Vagina (tissue), 2 donors: ENCODE measurements around the gene ATP11B.

Source experiments
- CTCF ChIP-seq, 3 experiments: fragments of 450-650 bp in 2 of 3; fragments of 200-600 bp in 1 of 3; sonication (generic) in 1 of 3; IDR thresholded peaks; one replicate each; pipeline ENCODE4 v1.5.1; 2017 to 2019; ENCODE audit warnings: antibody characterized with exemption in 3 of 3, mild to moderate bottlenecking in 2 of 3, moderate library complexity in 2 of 3
- POLR2A ChIP-seq, 2 donors: fragments of 450-650 bp; IDR thresholded peaks; one replicate each; pipeline ENCODE4 v1.6.1; 2017; ENCODE audit warnings: antibody characterized with exemption in 2 of 2, mild to moderate bottlenecking in 2 of 2, moderate library complexity in 2 of 2
- POLR2AphosphoS5 ChIP-seq, 2 donors: sonication (generic); formaldehyde crosslinking; IDR thresholded peaks; one replicate each; pipeline ENCODE4 v1.9.0; 2017; ENCODE audit warnings: antibody characterized with exemption in 2 of 2, mild to moderate bottlenecking in 2 of 2, low read depth in 1 of 2; ENCODE audit not compliant: insufficient read depth in 1 of 2

DNA sequence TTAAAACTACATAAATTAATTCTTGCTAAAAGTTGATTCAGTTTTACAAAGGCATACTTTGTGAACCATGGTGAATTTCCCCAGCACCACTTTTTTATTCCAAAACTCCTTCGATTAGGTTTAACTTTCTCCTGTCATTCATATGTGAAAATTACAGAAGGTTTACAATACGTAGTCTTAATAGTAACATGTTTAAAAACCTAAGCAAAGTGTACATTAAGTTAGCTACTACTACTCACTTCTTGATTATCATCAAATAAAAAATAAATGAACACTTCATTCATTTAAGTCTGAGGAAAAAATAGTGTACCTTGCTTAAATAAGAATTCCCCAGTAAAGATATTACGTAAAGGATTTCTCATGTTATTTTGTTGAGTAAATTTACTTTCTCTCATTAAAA is 148.4 kb downstream of the ATP11B start:
- TF ChIP-seq POLR2AphosphoS5 (IDR thresholded peaks at IDR 0.05; ENCODE audit: insufficient read depth in 1 of 2, low read depth in 1 of 2) (no peak), CTCF (IDR thresholded peaks at IDR 0.05) (no peak), POLR2A (IDR thresholded peaks at IDR 0.05) (no peak)
